Mammary epithelial cell (primary cell): ENCODE measurements around the gene COL4A4.

Source experiments
- EZH2 ChIP-seq: IDR thresholded peaks from 2 replicates; pipeline ENCODE4 v1.6.1; 2012; ENCODE audit warnings: low read length, inconsistent platforms, borderline replicate concordance
- TF ChIP-seq, protein P1 (sequence below), 2 donors: IDR thresholded peaks in 1 of 2; conservative IDR thresholded peaks in 1 of 2; 2 replicates each; pipeline ENCODE4 v1.5.1; 2011 to 2012; ENCODE audit warnings: inconsistent platforms in 2 of 2, low read length in 2 of 2, mild to moderate bottlenecking in 2 of 2, control low read depth in 1 of 2, low read depth in 1 of 2; ENCODE audit not compliant: insufficient read depth in 1 of 2; ENCODE audit errors: extremely low read depth in 1 of 2

DNA sequence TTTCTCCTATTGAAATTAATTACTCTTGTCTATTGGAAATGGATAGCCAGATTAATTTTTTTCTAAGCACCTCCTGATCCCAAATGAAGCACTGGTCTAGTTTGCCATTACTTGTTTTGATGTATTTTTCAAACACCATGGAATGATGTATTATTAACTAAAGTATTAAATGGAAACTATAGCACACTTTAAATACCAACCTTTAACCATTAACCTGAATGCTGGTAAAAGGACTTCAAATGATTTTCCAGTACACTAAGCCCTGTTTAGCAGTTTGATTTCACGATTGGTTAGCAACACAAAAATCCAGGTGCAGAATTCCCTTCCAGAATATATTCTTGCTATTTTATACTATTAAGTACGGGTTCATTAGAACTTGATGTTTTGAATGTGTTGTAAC lies 37.8 kb upstream of the COL4A4 start:
- TF ChIP-seq, protein P1, sequence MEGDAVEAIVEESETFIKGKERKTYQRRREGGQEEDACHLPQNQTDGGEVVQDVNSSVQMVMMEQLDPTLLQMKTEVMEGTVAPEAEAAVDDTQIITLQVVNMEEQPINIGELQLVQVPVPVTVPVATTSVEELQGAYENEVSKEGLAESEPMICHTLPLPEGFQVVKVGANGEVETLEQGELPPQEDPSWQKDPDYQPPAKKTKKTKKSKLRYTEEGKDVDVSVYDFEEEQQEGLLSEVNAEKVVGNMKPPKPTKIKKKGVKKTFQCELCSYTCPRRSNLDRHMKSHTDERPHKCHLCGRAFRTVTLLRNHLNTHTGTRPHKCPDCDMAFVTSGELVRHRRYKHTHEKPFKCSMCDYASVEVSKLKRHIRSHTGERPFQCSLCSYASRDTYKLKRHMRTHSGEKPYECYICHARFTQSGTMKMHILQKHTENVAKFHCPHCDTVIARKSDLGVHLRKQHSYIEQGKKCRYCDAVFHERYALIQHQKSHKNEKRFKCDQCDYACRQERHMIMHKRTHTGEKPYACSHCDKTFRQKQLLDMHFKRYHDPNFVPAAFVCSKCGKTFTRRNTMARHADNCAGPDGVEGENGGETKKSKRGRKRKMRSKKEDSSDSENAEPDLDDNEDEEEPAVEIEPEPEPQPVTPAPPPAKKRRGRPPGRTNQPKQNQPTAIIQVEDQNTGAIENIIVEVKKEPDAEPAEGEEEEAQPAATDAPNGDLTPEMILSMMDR (conservative IDR thresholded peaks at IDR 0.05 in 1 of 2, IDR thresholded peaks at IDR 0.05 in 1 of 2; ENCODE audit: extremely low read depth in 1 of 2, insufficient read depth in 1 of 2, low read depth in 1 of 2, low read length in 2 of 2) = no peak
- TF ChIP-seq EZH2 = no peak
